SH-SY5Y (cell line): ENCODE results near the gene LAMP2.

Source experiments
- GATA2 ChIP-seq: IDR thresholded peaks from 2 replicates; pipeline ENCODE4 v1.6.1; 2011; ENCODE audit warnings: mild to moderate bottlenecking, low read depth, low read length
- GATA3 ChIP-seq: IDR thresholded peaks from 2 replicates; pipeline ENCODE4 v1.6.1; 2011; ENCODE audit warnings: low read depth, mild to moderate bottlenecking, low read length, moderate library complexity

DNA sequence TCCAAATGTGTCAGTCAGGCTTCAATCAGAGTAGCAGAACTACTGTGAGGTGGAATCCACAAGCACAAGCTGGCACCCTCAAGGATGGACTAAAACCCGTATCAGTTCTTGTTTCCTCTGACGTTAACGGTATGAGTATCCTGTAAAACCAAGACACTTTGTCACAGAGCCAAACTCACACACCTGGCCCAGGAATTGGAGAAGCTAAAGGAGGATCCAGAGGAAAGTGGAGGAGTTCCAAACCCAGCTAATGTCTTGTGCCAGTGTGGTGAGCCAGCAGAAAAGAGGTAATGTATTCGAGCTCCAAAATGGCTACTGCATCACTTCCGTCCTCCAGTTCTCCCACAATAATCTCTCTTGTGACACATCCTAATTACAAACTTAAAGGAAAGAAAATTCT, 62.5 kb downstream of the LAMP2 start:
- no peak for TF ChIP-seq GATA3
- TF ChIP-seq GATA2, result no peak
